H9 (cell line): ENCODE measurements around the gene SARNP. TPM values are rescaled to one million over a fixed set of nuclear protein-coding genes. Genes with fewer than 3 reads are reported as not detected.

Source experiments
- DNase-seq: peaks from one replicate; pipeline ENCODE4 v3.0.0-alpha.2; 2017
- H2AFZ ChIP-seq: one replicate; pipeline ENCODE4 v1.6.1; 2013; ENCODE audit warnings: mild to moderate bottlenecking, low read length, control low read depth, moderate library complexity
- H2AK5ac ChIP-seq: 2 replicates; pipeline ENCODE4 v1.6.1; 2013; ENCODE audit warnings: low read length, control low read depth, mixed read lengths; ENCODE audit not compliant: insufficient read length
- H2BK120ac ChIP-seq: one replicate; pipeline ENCODE4 v1.6.1; 2013; ENCODE audit warnings: low read depth, mild to moderate bottlenecking, low read length, control low read depth, inconsistent platforms; ENCODE audit not compliant: poor library complexity, severe bottlenecking
- H2BK12ac ChIP-seq: 2 replicates; pipeline ENCODE4 v1.6.1; 2013; ENCODE audit warnings: low read length, control low read depth, mixed read lengths, low read depth; ENCODE audit not compliant: insufficient read length
- H2BK15ac ChIP-seq: 2 replicates; pipeline ENCODE4 v1.6.1; 2013; ENCODE audit warnings: low read depth, low read length, control low read depth
- H2BK20ac ChIP-seq: one replicate; pipeline ENCODE4 v1.6.1; 2013; ENCODE audit warnings: low read depth, mild to moderate bottlenecking, low read length, control low read depth, inconsistent platforms; ENCODE audit not compliant: poor library complexity, severe bottlenecking
- H2BK5ac ChIP-seq: 2 replicates; pipeline ENCODE4 v1.6.1; 2013; ENCODE audit warnings: low read length, control low read depth, mixed read lengths; ENCODE audit not compliant: insufficient read length
- H3K14ac ChIP-seq: 2 replicates; pipeline ENCODE4 v1.6.1; 2013; ENCODE audit warnings: low read length, control low read depth; ENCODE audit not compliant: insufficient read depth
- H3K18ac ChIP-seq: 2 replicates; pipeline ENCODE4 v1.6.1; 2013; ENCODE audit warnings: low read depth, mild to moderate bottlenecking, mixed read lengths, low read length, control low read depth; ENCODE audit not compliant: insufficient read length
- H3K23ac ChIP-seq: 2 replicates; pipeline ENCODE4 v1.6.1; 2013; ENCODE audit warnings: low read length, control low read depth, mixed read lengths, low read depth; ENCODE audit not compliant: insufficient read length
- H3K23me2 ChIP-seq: 2 replicates; pipeline ENCODE4 v1.6.1; 2013; ENCODE audit warnings: low read depth, mild to moderate bottlenecking, mixed read lengths, low read length, control low read depth; ENCODE audit not compliant: insufficient read length, poor library complexity, severe bottlenecking
- H3K27ac ChIP-seq: 2 replicates; pipeline ENCODE4 v1.5.1; 2013; ENCODE audit warnings: low read length, control low read depth, mixed read lengths, low read depth; ENCODE audit not compliant: insufficient read length
- H3K27me3 ChIP-seq: 2 replicates; pipeline ENCODE4 v1.6.1; 2013; ENCODE audit warnings: low read length, control low read depth, inconsistent platforms; ENCODE audit not compliant: insufficient read depth
- H3K4ac ChIP-seq: 2 replicates; pipeline ENCODE4 v1.6.1; 2013; ENCODE audit warnings: low read depth, mild to moderate bottlenecking, control low read depth, inconsistent platforms, low read length, moderate library complexity
- H3K4me1 ChIP-seq: 2 replicates; pipeline ENCODE4 v1.6.1; 2013; ENCODE audit warnings: low read length, control low read depth, inconsistent platforms; ENCODE audit not compliant: insufficient read depth
- H3K4me2 ChIP-seq: 2 replicates; pipeline ENCODE4 v1.6.1; 2013; ENCODE audit warnings: low read length, control low read depth, mixed read lengths; ENCODE audit not compliant: insufficient read length, insufficient read depth
- H3K56ac ChIP-seq: 2 replicates; pipeline ENCODE4 v1.6.1; 2013; ENCODE audit warnings: low read depth, mild to moderate bottlenecking, mixed read lengths, low read length, control low read depth; ENCODE audit not compliant: insufficient read length
- H3K79me1 ChIP-seq: 2 replicates; pipeline ENCODE4 v1.6.1; 2013; ENCODE audit warnings: low read depth, mild to moderate bottlenecking, moderate library complexity, low read length, control low read depth, inconsistent platforms; ENCODE audit not compliant: insufficient read depth, poor library complexity, severe bottlenecking
- H3K79me2 ChIP-seq: 2 replicates; pipeline ENCODE4 v1.6.1; 2013; ENCODE audit warnings: low read length, control low read depth, inconsistent platforms; ENCODE audit not compliant: insufficient read depth
- H3K9ac ChIP-seq: 2 replicates; pipeline ENCODE4 v1.6.1; 2013; ENCODE audit warnings: low read length, control low read depth, mixed read lengths; ENCODE audit not compliant: insufficient read length; ENCODE audit errors: extremely low read depth
- H3K9me3 ChIP-seq: one replicate; pipeline ENCODE4 v1.6.1; 2013; ENCODE audit warnings: low read depth, low read length, inconsistent platforms; ENCODE audit not compliant: control insufficient read depth
- H3T11ph ChIP-seq: one replicate; pipeline ENCODE4 v1.6.1; 2013; ENCODE audit warnings: mild to moderate bottlenecking, low read length, control low read depth, inconsistent platforms
- H4K20me1 ChIP-seq: one replicate; pipeline ENCODE4 v1.6.1; 2013; ENCODE audit not compliant: control insufficient read depth, insufficient read length, insufficient read depth
- H4K5ac ChIP-seq: 2 replicates; pipeline ENCODE4 v1.6.1; 2013; ENCODE audit warnings: low read depth, mild to moderate bottlenecking, mixed read lengths, low read length, control low read depth; ENCODE audit not compliant: insufficient read length
- H4K8ac ChIP-seq: replicated peaks from 2 replicates; pipeline ENCODE4 v1.6.1; 2013; ENCODE audit warnings: low read length, control low read depth, mixed read lengths, low read depth; ENCODE audit not compliant: insufficient read length
- H4K91ac ChIP-seq: 2 replicates; pipeline ENCODE4 v1.6.1; 2013; ENCODE audit warnings: low read depth, mild to moderate bottlenecking, moderate library complexity, mixed read lengths, low read length, control low read depth; ENCODE audit not compliant: insufficient read length
- H3K27ac Mint-ChIP-seq, 3 experiments: 2 replicates in 2 of 3; 3 replicates in 1 of 3; pipeline ENCODE4 v1.8.0; 2020 to 2021; ENCODE audit warnings: mixed read lengths in 3 of 3, mild to moderate bottlenecking in 1 of 3, moderate library complexity in 1 of 3
- H3K27me3 Mint-ChIP-seq: 2 replicates; pipeline ENCODE4 v1.8.0; 2021; ENCODE audit warnings: low read depth, mild to moderate bottlenecking, moderate library complexity, mixed read lengths
- H3K36me3 Mint-ChIP-seq, 3 experiments: 2 replicates in 2 of 3; 3 replicates in 1 of 3; pipeline ENCODE4 v1.8.0; 2020 to 2021; ENCODE audit warnings: low read depth in 3 of 3, mixed read lengths in 3 of 3; ENCODE audit not compliant: insufficient read depth in 1 of 3
- H3K4me1 Mint-ChIP-seq, 2 experiments: 2 replicates each; pipeline ENCODE4 v1.8.0; 2020; ENCODE audit warnings: mixed read lengths in 2 of 2
- H3K4me3 Mint-ChIP-seq, 2 experiments: 2 replicates in 1 of 2; 3 replicates in 1 of 2; pipeline ENCODE4 v1.8.0; 2020 to 2021; ENCODE audit warnings: mild to moderate bottlenecking in 2 of 2, mixed read lengths in 2 of 2, moderate library complexity in 1 of 2
- H3K9me3 Mint-ChIP-seq, 2 experiments: 2 replicates in 1 of 2; 3 replicates in 1 of 2; pipeline ENCODE4 v1.8.0; 2020; ENCODE audit warnings: mild to moderate bottlenecking in 2 of 2, mixed read lengths in 2 of 2, moderate library complexity in 1 of 2
- CTCF ChIP-seq: fragments of 200-600 bp; sonication (generic); conservative IDR thresholded peaks from 3 replicates; pipeline ENCODE4 v1.8.0; 2021; ENCODE audit warnings: antibody characterized with exemption, mild to moderate bottlenecking
- WGBS: extraction: QIAGEN DNeasy Blood & Tissue Kit; methylation state at CpG from one replicate; pipeline ENCODE4 v1.1.7; 2013; ENCODE audit warnings: missing lambda C conversion rate, low lambda C conversion rate, mixed read lengths; ENCODE audit not compliant: insufficient read length; ENCODE audit errors: extremely low coverage; 5-methylcytosine and 5-hydroxymethylcytosine counted together
- total RNA-seq: library from RNA; stranded (reverse); gene quantifications from 2 replicates; pipeline ENCODE4 v1.2.1, GENCODE V29; 2021

SARNP gene
- total RNA-seq, 1 experiment from 2014 or later: 127 TPM

GRCh38 chr12:55845361-55845760 is 27.8 kb upstream of the SARNP start:
- Histone ChIP-seq H4K20me1 (peaks cover 3% of the 10 kb centered on the region), H4K5ac (no peak overlapping the region), H3K23me2 (no peaks in the 10 kb centered on the region), H3K79me1 (no peaks in the 10 kb centered on the region), H3K79me2 (no peaks in the 10 kb centered on the region), H2BK5ac (no peak overlapping the region), H3K18ac (no peak overlapping the region), H2BK20ac (no peak overlapping the region), H3K14ac (no peak overlapping the region), H3K27ac (no peak overlapping the region), H3K4me2 (no peak overlapping the region), H3K9me3 (no peaks in the 10 kb centered on the region), H4K91ac (no peak overlapping the region), H3K27me3 (no peaks in the 10 kb centered on the region), H2AFZ (no peak overlapping the region), H3K4ac (no peak overlapping the region), H2AK5ac (no peak overlapping the region), H3K23ac (no peak overlapping the region), H3K9ac (no peak overlapping the region), H2BK120ac (no peak overlapping the region), H3K4me1 (no peaks in the 10 kb centered on the region; the same call in 1 of the 2 replicates), H3K56ac (no peak overlapping the region), H3T11ph (no peak overlapping the region), H2BK15ac (no peak overlapping the region), H2BK12ac (no peak overlapping the region), H4K8ac (no peak overlapping the region)
- Mint-ChIP-seq H3K27ac (peak overlapping the region in 1 of 3 experiments; percentile 30; a peak in 1 of 7 replicates), H3K4me3 (no peak overlapping the region), H3K4me1 (peaks cover 19 to 26% of the 10 kb centered on the region in 2 experiments), H3K27me3 (peaks cover 8% of the 10 kb centered on the region), H3K9me3 (no peaks in the 10 kb centered on the region), H3K36me3 (no peaks in the 10 kb centered on the region)
- TF ChIP-seq CTCF: no peak
- WGBS: no CpG with 5 or more reads among the region's 5 CpGs
- DNase-seq: no peak
